T-helper 2 cell treated with Interferon-gamma antibody and Interleukin-4, amounts not matched to agents 100 ng/mL and 5 ng/mL, for 36 hours (primary cell): ENCODE measurements around the gene PTTG1IP2. TPM values are rescaled to one million over a fixed set of nuclear protein-coding genes. Genes with fewer than 3 reads are reported as not detected.

Experiments
- intact Hi-C: fragments of 100-400 bp; cut with micrococcal nuclease; formaldehyde crosslinking; loops from one replicate; pipeline ENCODE4 v1.15.1; 2023
- total RNA-seq: library from RNA; stranded (reverse); gene quantifications from 2 replicates; pipeline ENCODE4 v1.2.3, GENCODE V29; 2022

Gene PTTG1IP2
- total RNA-seq, 1 donor from 2014 or later = not detected

GRCh38 chr7:90474284-90475210 is 5.1 kb downstream of the PTTG1IP2 start:
- intact Hi-C loops = no loop called here

DNA sequence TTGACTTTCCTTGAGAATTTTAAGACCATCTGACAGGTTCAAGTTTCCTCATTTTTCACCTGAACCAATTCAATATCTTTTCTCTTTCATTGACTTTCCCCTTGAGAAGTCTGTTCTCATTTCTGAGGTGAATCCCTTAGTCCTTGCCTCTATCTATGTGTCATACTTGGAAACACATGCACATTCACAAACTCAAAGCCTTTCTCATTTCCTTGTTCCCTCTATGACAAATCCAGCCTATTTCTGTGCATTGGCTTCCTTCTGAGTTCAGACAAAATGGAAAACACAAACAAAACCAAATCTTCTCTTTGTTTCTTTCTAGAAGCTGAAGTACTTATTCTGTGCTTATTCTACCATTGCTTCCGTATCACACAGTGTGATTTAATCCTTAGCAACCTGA is 13.8 kb downstream of the PTTG1IP2 start:
- intact Hi-C loops = no loop called here

- intact Hi-C loops = no loop called here
These were observed 15.3 kb downstream of the PTTG1IP2 start for GRCh38 chr7:90484706-90485105.

DNA sequence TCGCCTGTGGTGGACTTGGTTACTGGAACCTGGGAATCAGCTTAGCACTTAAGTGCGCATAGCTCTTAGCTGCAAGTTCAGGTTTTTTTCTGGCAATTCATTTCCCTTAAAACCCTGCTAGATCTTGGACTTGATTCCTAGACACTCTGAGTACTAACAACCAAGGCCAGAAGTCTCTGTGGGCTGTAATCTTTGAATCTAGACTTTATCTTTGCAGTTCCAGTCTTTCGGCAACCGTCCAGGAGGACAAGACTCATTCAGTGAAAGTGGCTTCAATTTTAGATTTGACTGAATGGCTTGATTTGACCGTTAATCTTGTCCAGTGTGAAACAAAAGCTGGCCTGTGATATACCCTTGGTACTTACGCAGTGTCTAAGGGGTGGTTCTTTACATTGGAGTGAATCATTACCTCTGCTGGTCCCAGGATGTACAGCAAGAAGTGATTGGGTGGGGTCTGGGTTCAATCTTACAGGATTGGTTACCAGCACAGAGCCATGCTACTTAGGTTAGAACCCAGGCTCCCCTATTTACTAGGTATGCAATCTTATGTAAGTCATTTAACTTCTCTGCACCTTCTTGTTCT is 16.4 kb downstream of the PTTG1IP2 start:
- intact Hi-C loops = no loop called here

DNA sequence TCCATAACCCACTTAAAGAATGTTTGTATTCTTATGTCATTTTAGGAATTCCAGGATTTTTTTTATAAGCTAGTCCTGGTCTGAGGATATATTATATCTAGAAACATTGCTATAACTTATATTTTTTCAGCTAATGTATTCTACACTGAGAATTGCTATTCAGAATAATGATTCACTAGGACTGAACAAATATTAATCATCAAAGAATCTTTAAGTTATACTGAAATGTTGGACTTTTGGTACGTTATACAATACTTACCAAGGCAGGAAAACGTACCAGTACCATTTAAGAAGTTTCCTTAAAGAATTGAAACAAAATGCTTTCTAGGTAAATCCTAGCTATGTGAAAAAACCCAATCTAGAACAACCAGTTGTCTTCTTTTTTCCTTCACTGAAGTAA is 18.4 kb downstream of the PTTG1IP2 start:
- intact Hi-C loops = no loop called here

DNA sequence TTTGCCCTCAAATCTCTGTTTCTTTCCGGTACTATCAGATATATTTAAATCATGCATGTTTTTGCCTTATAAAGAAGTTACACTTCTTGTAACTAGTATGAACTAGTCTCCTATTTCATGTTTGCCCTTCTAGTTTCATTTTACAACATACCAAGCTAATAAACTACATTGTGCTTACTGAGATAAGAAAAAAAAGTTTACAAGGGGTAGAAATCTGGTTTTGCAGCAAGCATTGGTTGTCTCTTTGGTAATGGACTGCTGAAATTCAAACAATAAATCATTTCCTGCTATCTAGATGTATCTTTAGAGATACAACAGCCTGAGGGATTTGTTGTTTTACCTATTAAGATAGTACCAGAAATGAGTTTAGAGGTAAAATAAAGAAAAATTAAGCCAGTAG is 18.8 kb downstream of the PTTG1IP2 start:
- intact Hi-C loops = no loop called here

- intact Hi-C loops = no loop called here
These were observed 22.8 kb downstream of the PTTG1IP2 start for GRCh38 chr7:90492250-90492649.

GRCh38 chr7:90495241-90495640 is 25.8 kb downstream of the PTTG1IP2 start:
- intact Hi-C loops = no loop called here

DNA sequence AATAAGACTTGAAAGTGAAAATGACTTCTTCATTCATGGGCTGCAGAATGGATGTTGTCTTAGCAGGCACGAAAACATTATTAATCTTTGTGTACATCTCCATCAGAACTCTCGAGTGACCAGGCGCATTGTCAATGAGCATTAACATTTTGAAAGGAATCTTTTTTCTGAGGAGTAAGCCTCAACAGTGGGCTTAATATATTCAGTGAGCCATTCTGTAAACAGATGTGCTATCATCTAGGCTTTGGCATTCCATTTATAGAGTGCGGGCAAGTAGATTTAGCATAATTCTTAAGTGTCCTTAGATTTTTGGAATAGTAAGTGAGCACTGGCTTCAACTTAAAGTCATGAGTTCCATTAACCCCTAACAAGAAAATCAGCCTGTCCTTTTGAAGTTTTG is 33.1 kb downstream of the PTTG1IP2 start:
- intact Hi-C loops = no loop called here

GRCh38 chr7:90503367-90503766 is 33.9 kb downstream of the PTTG1IP2 start:
- intact Hi-C loops = no loop called here

DNA sequence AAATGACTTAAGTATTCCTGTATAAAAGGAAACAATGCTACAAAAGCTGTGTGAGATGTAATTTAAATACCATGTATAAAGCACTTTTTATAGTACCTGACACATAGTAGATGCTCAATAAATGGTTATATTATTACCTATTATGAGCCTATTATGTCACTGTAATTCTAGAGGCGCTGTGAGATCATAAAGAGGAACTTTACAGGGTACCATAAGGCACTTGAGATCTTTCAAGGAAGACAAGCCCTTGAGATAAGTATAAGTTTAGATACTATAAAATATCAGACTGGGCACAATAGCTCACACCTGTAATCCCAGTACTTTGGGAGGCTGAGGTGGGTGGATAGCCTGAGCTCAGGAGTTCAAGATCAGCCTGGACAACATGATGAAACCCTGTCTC is 38.3 kb downstream of the PTTG1IP2 start:
- intact Hi-C loops = no loop called here

DNA sequence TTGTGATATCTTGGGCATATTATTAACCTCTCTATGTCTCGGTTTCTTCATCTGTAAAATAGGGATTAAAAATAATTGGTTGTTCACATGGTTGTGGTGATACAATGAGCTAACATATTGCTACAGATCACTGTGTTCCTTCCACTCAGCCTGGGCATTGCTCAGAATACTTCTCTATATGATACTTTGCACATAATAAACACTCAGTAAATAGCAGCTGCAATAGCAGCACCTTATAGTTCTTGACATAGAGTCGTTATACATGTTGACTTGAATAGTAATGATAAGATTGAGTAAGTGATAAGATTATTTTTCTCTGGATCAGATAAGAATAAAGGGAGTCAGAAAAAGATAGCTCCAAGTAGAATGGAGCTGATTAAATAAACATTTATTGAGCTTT is 42.3 kb downstream of the PTTG1IP2 start:
- intact Hi-C loops = no loop called here

GRCh38 chr7:90512821-90513254 is 43.4 kb downstream of the PTTG1IP2 start:
- intact Hi-C loops = no loop called here

GRCh38 chr7:90516257-90516656 is 46.8 kb downstream of the PTTG1IP2 start:
- intact Hi-C loops = no loop called here

- intact Hi-C loops = no loop called here
These were observed 49.2 kb downstream of the PTTG1IP2 start for GRCh38 chr7:90518630-90519029.

GRCh38 chr7:90520484-90520883 is 51.0 kb downstream of the PTTG1IP2 start:
- intact Hi-C loops = no loop called here

DNA sequence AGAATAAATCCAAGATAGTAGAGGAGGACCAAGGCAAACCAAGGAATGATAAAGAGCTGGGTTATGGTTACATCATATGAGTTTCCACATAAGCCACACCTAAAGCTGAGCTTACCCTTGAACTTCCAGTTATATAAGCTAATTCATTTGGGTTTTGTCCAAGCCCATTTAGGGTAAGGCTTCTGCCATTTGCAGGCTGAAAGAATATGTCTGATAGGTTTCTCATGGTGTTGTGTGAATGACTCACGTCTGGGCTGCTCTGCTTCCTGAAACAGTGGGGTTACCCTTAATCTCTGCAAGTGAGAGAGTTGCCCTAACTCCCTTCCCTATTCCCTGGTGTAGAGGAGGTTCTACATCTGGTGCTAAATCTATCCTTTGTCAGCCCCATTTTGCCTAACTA is 60.8 kb downstream of the PTTG1IP2 start:
- intact Hi-C loops = no loop called here

DNA sequence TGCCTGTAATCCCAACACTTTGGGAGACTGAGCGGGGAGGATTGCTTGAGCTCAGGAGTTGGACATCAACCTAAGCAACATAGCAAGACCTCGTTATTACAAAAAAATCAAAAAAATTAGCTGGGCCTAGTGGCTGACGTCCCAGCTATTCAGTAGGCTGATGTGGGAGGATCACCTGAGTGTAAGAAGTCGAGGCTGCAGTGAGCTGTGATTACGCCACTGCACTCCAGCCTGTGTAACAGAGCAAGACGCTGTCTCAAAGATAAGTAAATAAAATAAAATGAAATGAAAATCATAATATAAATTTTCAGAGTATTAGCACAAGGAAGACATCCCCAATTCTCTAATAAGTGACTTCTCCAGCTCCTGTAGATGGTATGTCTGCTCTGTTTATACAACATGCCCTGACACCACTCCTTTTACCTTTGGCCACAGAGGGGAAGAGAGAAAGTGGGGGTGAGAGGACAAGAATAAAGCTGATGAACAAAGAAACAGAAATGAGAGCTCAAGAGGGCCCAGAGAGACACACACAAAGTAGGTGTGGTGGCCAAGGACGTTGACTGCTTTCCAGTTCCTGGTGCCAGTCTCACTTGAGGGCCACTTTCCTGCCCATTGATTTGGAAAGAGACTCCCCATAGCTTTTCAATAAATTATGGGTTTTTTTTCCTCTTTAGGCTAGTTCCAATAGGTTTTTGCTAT is 62.9 kb downstream of the PTTG1IP2 start:
- intact Hi-C loops = no loop called here

DNA sequence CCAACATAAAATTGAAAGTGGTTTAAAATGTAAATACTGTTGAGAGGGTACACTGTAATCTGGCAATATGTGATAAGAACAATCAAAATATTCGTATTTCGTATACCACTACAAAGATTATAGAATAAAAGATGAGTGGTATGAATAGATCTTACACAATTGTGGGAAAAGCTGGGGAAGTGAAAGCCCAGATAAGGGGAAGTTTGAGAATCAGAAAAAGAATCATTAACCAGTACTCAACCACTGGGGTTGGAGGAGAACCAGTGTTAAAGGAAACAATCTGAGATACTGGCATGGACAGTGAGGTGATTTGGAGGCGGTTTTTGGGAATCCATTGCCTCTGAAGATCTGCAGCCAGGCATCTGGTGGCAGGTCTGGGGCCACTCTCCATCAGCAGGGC is 67.0 kb downstream of the PTTG1IP2 start:
- intact Hi-C loops = no loop called here

DNA sequence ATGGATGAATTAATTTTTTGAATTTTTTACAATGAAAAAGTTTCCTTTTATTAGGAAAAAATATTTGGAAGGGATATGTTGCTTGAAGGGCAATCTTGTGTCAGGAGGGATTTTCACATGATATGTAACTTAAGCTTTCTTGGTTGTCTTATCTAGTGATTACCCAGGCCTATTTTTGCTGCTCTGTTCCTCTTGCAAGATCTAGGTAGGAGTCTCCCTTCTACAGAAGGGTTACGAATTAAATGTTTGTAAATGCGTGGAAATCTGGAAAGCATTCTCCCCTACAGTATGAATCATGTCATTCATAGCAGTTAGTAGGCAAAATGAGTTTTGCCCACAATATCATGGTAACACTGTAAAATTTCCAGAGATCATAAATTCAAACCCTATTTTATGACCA is 69.0 kb downstream of the PTTG1IP2 start:
- intact Hi-C loops = no loop called here

DNA sequence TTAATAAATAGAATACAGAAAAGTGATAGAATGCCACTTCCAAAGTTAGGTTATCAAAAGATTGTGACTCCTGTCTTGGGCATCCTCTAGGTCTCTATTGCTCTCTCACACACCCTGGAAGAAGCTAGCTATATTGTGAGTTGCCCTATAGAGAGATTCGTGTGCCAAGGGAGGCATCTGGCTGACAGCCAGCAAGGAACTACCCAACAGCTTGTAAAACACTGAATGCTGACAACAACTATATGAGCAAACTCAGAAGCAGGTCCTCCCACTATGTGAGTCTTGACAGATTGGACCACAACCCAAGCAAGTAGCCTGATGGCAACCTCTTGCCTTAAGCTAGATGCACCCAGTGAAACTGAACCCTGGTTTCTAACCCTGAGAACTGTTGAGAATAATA is 71.0 kb downstream of the PTTG1IP2 start:
- intact Hi-C loops = no loop called here

- intact Hi-C loops = no loop called here
These were observed 81.6 kb downstream of the PTTG1IP2 start for GRCh38 chr7:90551036-90551435.
